K562 (cell line): ENCODE measurements around the gene TTLL10.

Experiments
- HLTF ChIP-seq: fragments of 450-650 bp; IDR thresholded peaks from 2 replicates; pipeline ENCODE4 v1.6.1; 2016
- NFIC ChIP-seq: fragments of 450-650 bp; IDR thresholded peaks from 2 replicates; pipeline ENCODE4 v1.6.1; 2017; ENCODE audit warnings: mild to moderate bottlenecking, inconsistent platforms
- POLR2A ChIP-seq: fragments of 450-650 bp; conservative IDR thresholded peaks from 2 replicates; pipeline ENCODE4 v1.6.1; 2016
- TAF1 ChIP-seq: IDR thresholded peaks from 2 replicates; pipeline ENCODE4 v1.6.1; 2011; ENCODE audit warnings: mild to moderate bottlenecking, low read length, moderate library complexity; ENCODE audit not compliant: insufficient read depth, control insufficient read depth, severe bottlenecking; ENCODE audit errors: extremely low read depth
- TF ChIP-seq, protein P1 (sequence below): fragments of 250-450 bp; sonication (Bioruptor Pico); IDR thresholded peaks from 2 replicates; pipeline ENCODE4 v1.4.0; 2020; ENCODE audit warnings: mild to moderate bottlenecking, moderate library complexity

GRCh38 chr1:1217621-1218523, 44.2 kb downstream of the TTLL10 start:
- no peak for TF ChIP-seq NFIC
- no peak for TF ChIP-seq HLTF
- TF ChIP-seq TAF1: no peak
- TF ChIP-seq, protein P1, sequence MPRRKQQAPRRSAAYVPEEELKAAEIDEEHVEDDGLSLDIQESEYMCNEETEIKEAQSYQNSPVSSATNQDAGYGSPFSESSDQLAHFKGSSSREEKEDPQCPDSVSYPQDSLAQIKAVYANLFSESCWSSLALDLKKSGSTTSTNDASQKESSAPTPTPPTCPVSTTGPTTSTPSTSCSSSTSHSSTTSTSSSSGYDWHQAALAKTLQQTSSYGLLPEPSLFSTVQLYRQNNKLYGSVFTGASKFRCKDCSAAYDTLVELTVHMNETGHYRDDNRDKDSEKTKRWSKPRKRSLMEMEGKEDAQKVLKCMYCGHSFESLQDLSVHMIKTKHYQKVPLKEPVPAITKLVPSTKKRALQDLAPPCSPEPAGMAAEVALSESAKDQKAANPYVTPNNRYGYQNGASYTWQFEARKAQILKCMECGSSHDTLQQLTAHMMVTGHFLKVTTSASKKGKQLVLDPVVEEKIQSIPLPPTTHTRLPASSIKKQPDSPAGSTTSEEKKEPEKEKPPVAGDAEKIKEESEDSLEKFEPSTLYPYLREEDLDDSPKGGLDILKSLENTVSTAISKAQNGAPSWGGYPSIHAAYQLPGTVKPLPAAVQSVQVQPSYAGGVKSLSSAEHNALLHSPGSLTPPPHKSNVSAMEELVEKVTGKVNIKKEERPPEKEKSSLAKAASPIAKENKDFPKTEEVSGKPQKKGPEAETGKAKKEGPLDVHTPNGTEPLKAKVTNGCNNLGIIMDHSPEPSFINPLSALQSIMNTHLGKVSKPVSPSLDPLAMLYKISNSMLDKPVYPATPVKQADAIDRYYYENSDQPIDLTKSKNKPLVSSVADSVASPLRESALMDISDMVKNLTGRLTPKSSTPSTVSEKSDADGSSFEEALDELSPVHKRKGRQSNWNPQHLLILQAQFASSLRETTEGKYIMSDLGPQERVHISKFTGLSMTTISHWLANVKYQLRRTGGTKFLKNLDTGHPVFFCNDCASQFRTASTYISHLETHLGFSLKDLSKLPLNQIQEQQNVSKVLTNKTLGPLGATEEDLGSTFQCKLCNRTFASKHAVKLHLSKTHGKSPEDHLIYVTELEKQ (CRISPR knock-in tag): no peak
- no peak for TF ChIP-seq POLR2A
